K562 (cell line): ENCODE results near the gene WDR31. TPM values are rescaled to one million over a fixed set of nuclear protein-coding genes. Genes with fewer than 3 reads are reported as not detected.

ENCODE experiments used
- ASH1L ChIP-seq: fragments of 450-650 bp; IDR thresholded peaks from 2 replicates; pipeline ENCODE4 v1.6.1; 2018; ENCODE audit warnings: borderline replicate concordance, mild to moderate bottlenecking, low read depth; ENCODE audit not compliant: partially characterized antibody
- HDAC6 ChIP-seq: IDR thresholded peaks from 2 replicates; pipeline ENCODE4 v1.6.1; 2012; ENCODE audit warnings: low read depth, mild to moderate bottlenecking, control low read depth, inconsistent platforms, low read length, moderate library complexity
- NCOA1 ChIP-seq: fragments of 450-650 bp; IDR thresholded peaks from 2 replicates; pipeline ENCODE4 v1.6.1; 2016; ENCODE audit warnings: low read depth
- PKNOX1 ChIP-seq: fragments of 450-650 bp; IDR thresholded peaks from 2 replicates; pipeline ENCODE4 v1.6.1; 2016
- SMARCC2 ChIP-seq: fragments of 450-650 bp; IDR thresholded peaks from 2 replicates; pipeline ENCODE4 v1.6.1; 2017; ENCODE audit warnings: antibody characterized with exemption, moderate library complexity, mild to moderate bottlenecking, low read depth
- ZNF778 ChIP-seq: fragments of 450-650 bp; formaldehyde crosslinking; IDR thresholded peaks from 2 replicates; pipeline ENCODE4 v1.4.0; 2020; ENCODE audit warnings: mild to moderate bottlenecking, moderate library complexity
- polyA plus RNA-seq, 8 experiments: library from polyadenylated mRNA; depleted of rRNA in 4 of 8; stranded (reverse) in 5 of 8; unstranded in 3 of 8; fragments of >200 nt; fragmentation: Nextera tagmentation in 2 of 8; fragmentation: Illumina TruSeq in 1 of 8; extraction: Ambion mirVana in 2 of 8; extraction: Trizol in 1 of 8; gene quantifications; 2 replicates each; pipeline versions ENCODE4 v1.2.1 to v1.2.3, GENCODE V29; 2011 to 2014; ENCODE audit warnings: inconsistent platforms in 1 of 8, missing spikeins in 1 of 8
- total RNA-seq, 7 experiments: library from RNA; depleted of rRNA in 6 of 7; stranded (reverse); fragments of >200 nt in 6 of 7; fragmentation: Illumina TruSeq in 2 of 7; extraction: Trizol in 2 of 7; gene quantifications; 2 replicates each; pipeline versions ENCODE4 v1.2.1 to v1.2.3, GENCODE V29; 2011 to 2021; ENCODE audit warnings: low replicate concordance in 1 of 7
- TF ChIP-seq, protein P1 (sequence below): sonication (generic); formaldehyde crosslinking; IDR thresholded peaks from 2 replicates; pipeline ENCODE4 v1.8.0; 2022; ENCODE audit warnings: missing genetic modification reagents, mild to moderate bottlenecking, borderline replicate concordance
- TF ChIP-seq, protein P2 (sequence below): sonication (generic); formaldehyde crosslinking; IDR thresholded peaks from 2 replicates; pipeline ENCODE4 v1.8.1; 2023; ENCODE audit warnings: mild to moderate bottlenecking, missing genetic modification reagents

WDR31 gene
- total and polyA plus RNA-seq, 9 of the 15 experiments (the other 6 are each of a cell fraction or from before 2014, with no cell fraction given), result 0.35 to 1.8 (median 0.95) TPM

- TF ChIP-seq, protein P1, sequence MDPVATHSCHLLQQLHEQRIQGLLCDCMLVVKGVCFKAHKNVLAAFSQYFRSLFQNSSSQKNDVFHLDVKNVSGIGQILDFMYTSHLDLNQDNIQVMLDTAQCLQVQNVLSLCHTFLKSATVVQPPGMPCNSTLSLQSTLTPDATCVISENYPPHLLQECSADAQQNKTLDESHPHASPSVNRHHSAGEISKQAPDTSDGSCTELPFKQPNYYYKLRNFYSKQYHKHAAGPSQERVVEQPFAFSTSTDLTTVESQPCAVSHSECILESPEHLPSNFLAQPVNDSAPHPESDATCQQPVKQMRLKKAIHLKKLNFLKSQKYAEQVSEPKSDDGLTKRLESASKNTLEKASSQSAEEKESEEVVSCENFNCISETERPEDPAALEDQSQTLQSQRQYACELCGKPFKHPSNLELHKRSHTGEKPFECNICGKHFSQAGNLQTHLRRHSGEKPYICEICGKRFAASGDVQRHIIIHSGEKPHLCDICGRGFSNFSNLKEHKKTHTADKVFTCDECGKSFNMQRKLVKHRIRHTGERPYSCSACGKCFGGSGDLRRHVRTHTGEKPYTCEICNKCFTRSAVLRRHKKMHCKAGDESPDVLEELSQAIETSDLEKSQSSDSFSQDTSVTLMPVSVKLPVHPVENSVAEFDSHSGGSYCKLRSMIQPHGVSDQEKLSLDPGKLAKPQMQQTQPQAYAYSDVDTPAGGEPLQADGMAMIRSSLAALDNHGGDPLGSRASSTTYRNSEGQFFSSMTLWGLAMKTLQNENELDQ (CRISPR knock-in tag), result no peak
- TF ChIP-seq, protein P2, sequence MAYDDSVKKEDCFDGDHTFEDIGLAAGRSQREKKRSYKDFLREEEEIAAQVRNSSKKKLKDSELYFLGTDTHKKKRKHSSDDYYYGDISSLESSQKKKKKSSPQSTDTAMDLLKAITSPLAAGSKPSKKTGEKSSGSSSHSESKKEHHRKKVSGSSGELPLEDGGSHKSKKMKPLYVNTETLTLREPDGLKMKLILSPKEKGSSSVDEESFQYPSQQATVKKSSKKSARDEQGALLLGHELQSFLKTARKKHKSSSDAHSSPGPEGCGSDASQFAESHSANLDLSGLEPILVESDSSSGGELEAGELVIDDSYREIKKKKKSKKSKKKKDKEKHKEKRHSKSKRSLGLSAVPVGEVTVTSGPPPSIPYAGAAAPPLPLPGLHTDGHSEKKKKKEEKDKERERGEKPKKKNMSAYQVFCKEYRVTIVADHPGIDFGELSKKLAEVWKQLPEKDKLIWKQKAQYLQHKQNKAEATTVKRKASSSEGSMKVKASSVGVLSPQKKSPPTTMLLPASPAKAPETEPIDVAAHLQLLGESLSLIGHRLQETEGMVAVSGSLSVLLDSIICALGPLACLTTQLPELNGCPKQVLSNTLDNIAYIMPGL (CRISPR knock-in tag), result no peak
- TF ChIP-seq SMARCC2 (no peak), HDAC6 (no peak), PKNOX1 (no peak), NCOA1 (no peak), ZNF778 (no peak), ASH1L (no peak)
These were observed 61.2 kb downstream of the WDR31 start (continued) for GRCh38 chr9:113278840-113279239.
